Stimulated activated CD4-positive, alpha-beta T cell treated with anti-CD3 and anti-CD28 coated beads, TNF-alpha, amount 100 ng/mL, for 48 hours (primary cell): ENCODE data around the gene FFAR1.
"Not testable (repeated sequence)": the region's sequence is repeated elsewhere in the genome, so short reads cannot be mapped to it uniquely, and the experiment has no call there.

Source experiments
- DNase-seq, 3 donors: peaks; one replicate each; pipeline ENCODE4 v3.0.0-alpha.2; 2020; ENCODE audit warnings: low read depth in 3 of 3

The FFAR1 gene

GRCh38 chr19:35360081-35360480 lies 12.4 kb downstream of the FFAR1 start:
- not testable (repeated sequence) for DNase-seq

- DNase-seq: no peak
Measured at GRCh38 chr19:35360880-35361420, 13.2 kb downstream of the FFAR1 start.

- DNase-seq: no peak
Measured at GRCh38 chr19:35362261-35363000, 14.7 kb downstream of the FFAR1 start.

GRCh38 chr19:35363001-35363590 lies 15.4 kb downstream of the FFAR1 start:
- no peak for DNase-seq

GRCh38 chr19:35363711-35364425 lies 16.2 kb downstream of the FFAR1 start:
- no peak for DNase-seq

GRCh38 chr19:35365303-35365702 lies 17.6 kb downstream of the FFAR1 start:
- no peak for DNase-seq

- DNase-seq: no peak
Measured at GRCh38 chr19:35368378-35368777, 20.7 kb downstream of the FFAR1 start.

- DNase-seq: no peak
Measured at GRCh38 chr19:35369522-35369921, 21.8 kb downstream of the FFAR1 start.

- no peak for DNase-seq
Measured at GRCh38 chr19:35370722-35371121, 23.0 kb downstream of the FFAR1 start, which contains the start of gene GPR42. TSS of gene GPR42 (plus strand) at chr19:35371068. CDS start at chr19:35371360, 292 bp downstream.

GRCh38 chr19:35373492-35373891 lies 25.8 kb downstream of the FFAR1 start:
- no peak for DNase-seq

- not testable (repeated sequence) for DNase-seq
Measured at GRCh38 chr19:35374031-35374430, 26.3 kb downstream of the FFAR1 start.

GRCh38 chr19:35375505-35376307 lies 28.0 kb downstream of the FFAR1 start:
- DNase-seq: no peak

GRCh38 chr19:35377656-35378055 lies 30.0 kb downstream of the FFAR1 start:
- DNase-seq: no peak

GRCh38 chr19:35378356-35378755 lies 30.7 kb downstream of the FFAR1 start:
- no peak for DNase-seq

- DNase-seq: not testable (repeated sequence)
Measured at GRCh38 chr19:35379545-35379944, 31.8 kb downstream of the FFAR1 start.

GRCh38 chr19:35379992-35380391 lies 32.3 kb downstream of the FFAR1 start:
- DNase-seq: no peak

- DNase-seq: no peak
Measured at GRCh38 chr19:35380450-35381124, 32.9 kb downstream of the FFAR1 start.

- no peak for DNase-seq
Measured at GRCh38 chr19:35381318-35381717, 33.6 kb downstream of the FFAR1 start.

GRCh38 chr19:35381926-35382325 lies 34.2 kb downstream of the FFAR1 start:
- no peak for DNase-seq

- no peak for DNase-seq
Measured at GRCh38 chr19:35383536-35383935, 35.8 kb downstream of the FFAR1 start.
